Left lung (tissue), 10 donors: ENCODE data around the gene CDH4. TPM values are rescaled to one million over a fixed set of nuclear protein-coding genes. Genes with fewer than 3 reads are reported as not detected.

Source experiments
- ATAC-seq: fragments of 200-7000 bp; cut with Tn5 transposase; one replicate; pipeline ENCODE4 v1.9.1; 2020; ENCODE audit warnings: moderate library complexity
- DNase-seq, 4 donors: peaks; one replicate each; pipeline ENCODE4 v3.0.0-alpha.2; 2013 to 2020
- H3K27ac ChIP-seq, 2 donors: fragments of 200-600 bp; sonication (generic) in 1 of 2; one replicate each; pipeline versions ENCODE4 v1.5.0 to v1.8.0; 2020 to 2021
- H3K27me3 ChIP-seq, 2 donors: fragments of 200-600 bp; sonication (generic) in 1 of 2; one replicate each; pipeline versions ENCODE4 v1.5.0 to v1.8.0; 2020 to 2021
- H3K36me3 ChIP-seq, 2 donors: fragments of 200-600 bp; sonication (generic) in 1 of 2; one replicate each; pipeline versions ENCODE4 v1.5.0 to v1.8.0; 2020 to 2021
- H3K4me1 ChIP-seq, 2 donors: fragments of 200-600 bp; one replicate each; pipeline ENCODE4 v1.8.0; 2021
- H3K4me3 ChIP-seq, 2 donors: fragments of 200-600 bp; sonication (generic) in 1 of 2; one replicate each; pipeline versions ENCODE4 v1.5.0 to v1.8.0; 2020 to 2021; ENCODE audit warnings: mild to moderate bottlenecking in 1 of 2
- H3K9me3 ChIP-seq, 2 donors: fragments of 200-600 bp; sonication (generic) in 1 of 2; one replicate each; pipeline versions ENCODE4 v1.5.0 to v1.8.0; 2020 to 2021
- intact Hi-C, 2 donors: fragments of 100-400 bp; cut with DNase I; formaldehyde crosslinking; loops; one replicate each; pipeline versions ENCODE4 v1.11.2 to v1.14.2; 2022
- polyA plus RNA-seq, 6 donors: library from polyadenylated mRNA; unstranded; fragments of 120-200 nt; gene quantifications; one replicate each; pipeline ENCODE4 v1.2.1, GENCODE V29; 2013; ENCODE audit not compliant: insufficient read length in 6 of 6
- total RNA-seq, 2 donors: library from RNA; stranded (reverse); fragmentation: NEBNext Ultra II Directional; extraction: Animal tissue kit (Norgen Biotek cat#: 25700); gene quantifications; one replicate each; pipeline ENCODE4 v1.2.1, GENCODE V29; 2021
- TF ChIP-seq, protein P1 (sequence below), 2 donors: fragments of 200-600 bp; sonication (generic) in 1 of 2; IDR thresholded peaks; one replicate each; pipeline versions ENCODE4 v1.5.0 to v1.8.0; 2021; ENCODE audit warnings: antibody characterized with exemption in 2 of 2
- donor health status: DM: no; HTN: yes; CAD: no.
- donor health status: DM: no; HTN: no; CAD: no.

Gene CDH4
- total and polyA plus RNA-seq, 8 donors = 0.24 to 10.8 (median 5.1) TPM

DNA sequence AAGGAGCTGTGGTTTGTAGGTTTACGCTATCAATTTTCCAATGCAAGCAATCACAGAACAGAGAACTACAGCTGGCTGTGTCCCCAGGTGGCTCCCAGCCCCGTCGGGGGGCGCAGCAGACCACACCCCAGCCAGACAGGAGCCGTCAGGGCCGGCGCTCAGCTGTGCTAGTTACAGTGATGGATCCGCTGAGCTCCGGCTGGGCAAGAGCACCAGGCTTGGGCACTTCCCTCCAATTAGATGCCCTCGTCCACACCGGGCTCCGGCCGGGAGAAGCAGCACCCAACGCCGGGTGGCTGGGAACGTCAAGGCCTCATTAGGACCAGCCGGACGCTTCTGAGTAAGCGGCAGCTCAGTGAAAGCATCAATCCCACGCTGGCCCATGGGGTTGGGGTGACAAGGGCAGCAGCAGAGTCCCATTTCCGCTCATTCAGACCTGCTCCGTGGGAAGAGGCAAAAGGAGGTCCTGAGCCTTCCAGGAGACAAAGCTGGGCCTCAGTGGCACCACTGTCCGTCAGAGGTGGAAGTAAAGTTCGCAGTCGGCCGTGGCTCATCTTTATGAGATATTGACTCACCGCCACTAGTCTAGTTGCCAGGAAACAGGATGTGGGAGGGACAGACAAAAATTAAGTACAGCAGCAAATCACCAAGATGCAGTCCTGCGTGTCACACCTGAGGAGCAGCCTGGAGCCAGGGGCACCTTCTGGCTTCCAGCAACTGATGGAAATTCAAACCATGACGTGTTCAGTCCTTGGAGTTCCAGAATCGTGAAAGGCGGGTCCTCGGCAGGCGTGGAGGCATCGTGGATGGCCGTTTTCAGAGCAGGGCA is 649.5 kb downstream of the CDH4 start:
- TF ChIP-seq, protein P1, sequence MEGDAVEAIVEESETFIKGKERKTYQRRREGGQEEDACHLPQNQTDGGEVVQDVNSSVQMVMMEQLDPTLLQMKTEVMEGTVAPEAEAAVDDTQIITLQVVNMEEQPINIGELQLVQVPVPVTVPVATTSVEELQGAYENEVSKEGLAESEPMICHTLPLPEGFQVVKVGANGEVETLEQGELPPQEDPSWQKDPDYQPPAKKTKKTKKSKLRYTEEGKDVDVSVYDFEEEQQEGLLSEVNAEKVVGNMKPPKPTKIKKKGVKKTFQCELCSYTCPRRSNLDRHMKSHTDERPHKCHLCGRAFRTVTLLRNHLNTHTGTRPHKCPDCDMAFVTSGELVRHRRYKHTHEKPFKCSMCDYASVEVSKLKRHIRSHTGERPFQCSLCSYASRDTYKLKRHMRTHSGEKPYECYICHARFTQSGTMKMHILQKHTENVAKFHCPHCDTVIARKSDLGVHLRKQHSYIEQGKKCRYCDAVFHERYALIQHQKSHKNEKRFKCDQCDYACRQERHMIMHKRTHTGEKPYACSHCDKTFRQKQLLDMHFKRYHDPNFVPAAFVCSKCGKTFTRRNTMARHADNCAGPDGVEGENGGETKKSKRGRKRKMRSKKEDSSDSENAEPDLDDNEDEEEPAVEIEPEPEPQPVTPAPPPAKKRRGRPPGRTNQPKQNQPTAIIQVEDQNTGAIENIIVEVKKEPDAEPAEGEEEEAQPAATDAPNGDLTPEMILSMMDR (IDR thresholded peaks at IDR 0.05) = no peak
- no peak for ATAC-seq
- no peak overlapping the region for H3K27ac ChIP-seq
- H3K4me1 ChIP-seq = no peaks in the 10 kb centered on the region
- no peak overlapping the region for H3K4me3 ChIP-seq
- H3K27me3 ChIP-seq = peaks cover 0 to 81% of the 10 kb centered on the region in 2 donors
- no peaks in the 10 kb centered on the region for H3K36me3 ChIP-seq
- no peaks in the 10 kb centered on the region for H3K9me3 ChIP-seq
- peak in 1 of 4 donors; percentile 76 for DNase-seq
- intact Hi-C loops = no loop called here

DNA sequence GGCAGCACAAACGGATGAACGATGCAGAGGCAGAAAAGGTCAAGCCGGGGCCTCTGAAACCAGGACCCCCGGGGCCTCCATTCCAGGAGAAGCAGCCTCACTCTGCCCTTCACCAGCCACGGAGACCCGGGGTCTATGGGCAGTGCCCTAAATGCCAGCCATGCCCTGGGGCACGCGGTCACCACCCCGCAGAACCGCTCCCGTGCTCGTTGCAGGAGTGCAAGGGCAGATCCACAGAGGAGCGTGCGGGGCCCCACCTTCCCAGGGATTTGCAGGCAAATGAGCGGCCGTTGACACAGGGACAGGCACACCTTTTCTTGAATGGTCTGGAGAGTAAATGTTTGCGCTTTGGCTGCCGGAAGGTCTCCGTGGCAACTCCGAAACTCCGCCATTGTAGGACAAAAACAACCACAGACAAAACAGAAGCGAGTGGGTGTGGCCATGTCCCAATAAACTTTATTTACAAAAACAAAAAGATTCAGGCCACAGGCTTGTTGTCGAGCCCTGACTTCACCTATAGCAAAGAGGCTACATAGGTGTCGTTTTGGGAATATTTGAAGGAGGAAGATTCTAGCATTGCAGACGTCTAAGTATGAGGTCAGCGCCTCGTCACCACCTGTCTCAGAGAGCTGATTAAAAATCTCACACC is 650.3 kb downstream of the CDH4 start:
- H3K4me3 ChIP-seq = no peak overlapping the region
- peaks cover 0 to 81% of the 10 kb centered on the region in 2 donors for H3K27me3 ChIP-seq
- peak in 1 of 4 donors; percentile 76 for DNase-seq

DNA sequence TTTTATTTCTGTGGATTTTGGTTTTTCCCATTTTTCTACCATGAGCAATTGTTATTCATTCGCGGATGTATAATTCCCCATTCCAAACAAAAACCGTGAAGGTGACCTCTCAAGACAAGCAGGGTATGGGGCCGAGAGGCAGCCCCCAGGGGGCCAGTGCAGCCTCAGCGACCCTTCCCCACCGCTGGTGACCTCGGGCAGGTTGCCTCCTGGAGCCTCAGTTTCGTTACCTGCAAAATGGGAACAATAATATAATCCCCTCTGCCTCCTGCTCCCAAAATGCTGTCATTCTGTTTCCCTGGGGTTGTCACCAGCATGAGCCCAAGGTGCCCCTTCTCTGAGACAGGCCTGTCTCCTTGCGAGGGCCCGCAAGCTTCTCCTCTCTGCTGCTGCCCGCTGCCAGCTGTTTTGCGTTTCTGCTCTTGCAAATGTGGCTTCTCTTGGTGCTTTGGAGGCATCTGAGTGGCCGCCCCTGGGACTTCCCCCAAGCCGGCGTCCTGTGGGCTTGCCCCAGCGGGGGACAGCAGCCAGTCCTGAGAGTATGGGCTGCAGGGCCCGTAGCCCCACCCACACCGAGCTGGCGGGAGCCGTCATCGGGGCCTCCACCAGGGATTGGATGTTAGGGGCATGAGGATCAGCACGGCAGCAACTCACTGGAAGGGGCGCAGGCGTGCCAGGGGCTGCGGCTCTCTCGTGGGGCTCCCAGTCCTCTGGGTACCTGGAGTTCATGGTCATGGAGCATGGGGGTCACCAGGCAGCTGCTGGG is 651.7 kb downstream of the CDH4 start:
- TF ChIP-seq, protein P1 (IDR thresholded peaks at IDR 0.05) = no peak
- Histone ChIP-seq H3K36me3 (no peaks in the 10 kb centered on the region), H3K9me3 (no peaks in the 10 kb centered on the region), H3K27me3 (peaks cover 0 to 81% of the 10 kb centered on the region in 2 donors), H3K27ac (no peak overlapping the region), H3K4me3 (no peak overlapping the region), H3K4me1 (no peaks in the 10 kb centered on the region)
- ATAC-seq = no peak
- DNase-seq = peak in 1 of 4 donors; percentile 63
- intact Hi-C loops = no loop called here

More for the DNA sequence above, 650.3 kb downstream of the CDH4 start:
- Histone ChIP-seq H3K36me3 (no peaks in the 10 kb centered on the region), H3K9me3 (no peaks in the 10 kb centered on the region), H3K4me1 (no peaks in the 10 kb centered on the region), H3K27ac (no peak overlapping the region)
- ATAC-seq = no peak
- intact Hi-C loops = no loop called here
- TF ChIP-seq, protein P1 (IDR thresholded peaks at IDR 0.05) = no peak

DNA sequence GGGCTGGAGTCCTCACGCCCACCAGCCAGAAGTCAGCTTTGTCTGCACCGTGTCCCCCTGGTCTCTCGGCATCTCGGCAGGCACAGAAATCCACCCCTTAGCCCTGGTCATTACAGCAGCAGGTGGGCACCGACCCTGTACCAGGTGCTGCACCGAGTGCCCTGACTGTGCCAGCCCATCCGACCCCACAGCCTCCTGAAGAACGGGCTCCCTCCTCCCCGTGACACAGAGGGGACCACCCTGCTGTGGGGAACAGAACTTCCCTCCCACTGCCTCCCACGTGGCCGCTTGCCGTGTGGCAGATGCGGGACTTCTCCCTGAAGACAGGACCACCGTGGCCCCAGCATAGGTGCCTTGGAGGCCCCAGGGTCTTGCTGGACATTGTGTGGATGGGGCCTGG is 652.4 kb downstream of the CDH4 start:
- Histone ChIP-seq H3K9me3 (no peaks in the 10 kb centered on the region), H3K4me1 (no peaks in the 10 kb centered on the region), H3K4me3 (no peak overlapping the region), H3K27me3 (peaks cover 0 to 81% of the 10 kb centered on the region in 2 donors), H3K36me3 (no peaks in the 10 kb centered on the region), H3K27ac (no peak overlapping the region)
- ATAC-seq (no peak), DNase-seq (peak in 1 of 4 donors; percentile 76)
- TF ChIP-seq, protein P1 (IDR thresholded peaks at IDR 0.05) = no peak
- intact Hi-C loops = no loop called here
